Inflammatory macrophage treated with lipopolysaccharide for 4 hours (primary cell): ENCODE results near the gene RASGRP4.

ENCODE experiments used
- DNase-seq: peaks from one replicate; pipeline ENCODE4 v3.0.0-alpha.2; 2020

RASGRP4 gene

DNA sequence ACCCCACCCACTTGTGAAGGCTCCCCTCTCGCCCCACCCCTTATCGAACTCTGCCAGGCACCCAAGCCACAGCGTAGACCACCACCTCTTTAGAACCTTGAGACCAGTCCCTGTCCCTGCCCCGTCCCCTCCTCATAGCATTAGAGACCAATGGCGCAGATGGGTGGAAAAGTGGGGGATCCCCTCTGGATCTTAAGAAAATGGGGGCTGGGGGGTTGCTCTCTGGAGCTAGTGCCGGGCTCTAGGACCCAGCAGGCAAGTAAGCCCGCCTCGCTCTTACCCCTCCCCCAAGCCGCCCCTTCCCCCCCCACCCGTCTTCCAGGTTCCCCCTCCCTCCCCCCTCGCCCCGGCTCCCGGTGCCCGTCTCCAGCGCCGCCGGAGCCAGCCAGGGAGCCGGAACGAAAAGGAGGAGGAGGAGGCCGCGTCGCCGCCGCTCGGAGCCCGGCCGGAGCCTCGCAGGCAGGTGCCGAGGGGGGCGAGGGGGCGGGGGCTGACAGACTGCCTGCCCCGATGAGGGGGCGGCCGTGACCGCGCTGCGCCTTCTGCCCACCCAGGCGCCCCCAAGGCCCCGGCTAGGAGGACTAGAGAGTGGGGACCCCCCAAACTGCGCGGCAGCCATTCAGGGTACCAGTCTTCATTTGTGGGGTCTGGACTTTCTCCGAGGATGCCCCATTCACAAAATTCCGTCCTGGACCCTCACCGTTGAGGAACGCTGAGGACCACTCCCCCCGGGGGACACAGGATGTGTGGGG lies 37.5 kb downstream of the RASGRP4 start, which contains the start of gene SPRED3:
SPRED3 (plus strand) TSS at position 349 of the 752 bp plus-strand sequence. CDS start 1,606 bp downstream, outside the sequence.
- no peak for DNase-seq

DNA sequence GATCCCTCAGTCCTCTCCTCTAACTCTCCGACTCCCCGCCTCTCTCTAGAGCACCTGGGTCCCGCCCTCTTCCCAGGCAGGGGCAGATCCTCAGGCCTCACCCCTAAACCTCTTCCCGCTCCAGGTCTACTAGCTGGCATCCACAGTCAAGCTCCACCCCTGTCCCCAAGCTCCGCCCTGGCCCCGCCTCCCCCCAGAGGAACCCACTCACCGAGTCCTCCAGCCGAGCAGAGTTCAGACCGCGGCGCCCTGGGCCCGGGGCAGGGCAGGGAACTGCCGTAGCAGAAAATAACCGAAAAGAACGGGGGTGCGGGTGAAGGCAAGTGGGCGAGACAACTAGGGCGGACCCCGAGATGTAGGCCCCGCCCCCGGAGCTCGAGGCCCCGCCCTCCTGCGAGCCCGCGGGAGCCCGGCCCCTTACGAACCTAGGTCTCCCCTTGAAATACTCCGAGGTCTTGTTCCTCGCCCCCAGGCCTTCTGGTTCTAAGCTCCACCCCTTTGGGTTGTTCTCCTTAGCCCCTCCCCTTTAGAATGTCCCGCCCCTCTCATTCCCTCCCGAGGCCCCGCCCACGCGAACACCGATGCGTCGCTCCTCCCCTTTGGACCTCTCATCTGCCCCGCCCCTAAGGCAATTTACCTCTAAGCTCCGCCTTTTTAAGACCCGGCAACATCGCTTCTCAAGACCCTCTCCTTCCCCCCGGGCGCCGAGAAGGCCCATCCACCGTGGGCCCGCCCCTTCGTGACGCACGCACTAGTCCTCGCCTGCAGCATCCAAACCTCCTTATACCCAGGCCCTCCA lies 38.3 kb downstream of the RASGRP4 start, which contains the start of gene GGN:
GGN (minus strand) TSS at position 485 of the 799 bp plus-strand sequence. CDS start 773 bp downstream, outside the sequence.
- peak; percentile 64 for DNase-seq

DNA sequence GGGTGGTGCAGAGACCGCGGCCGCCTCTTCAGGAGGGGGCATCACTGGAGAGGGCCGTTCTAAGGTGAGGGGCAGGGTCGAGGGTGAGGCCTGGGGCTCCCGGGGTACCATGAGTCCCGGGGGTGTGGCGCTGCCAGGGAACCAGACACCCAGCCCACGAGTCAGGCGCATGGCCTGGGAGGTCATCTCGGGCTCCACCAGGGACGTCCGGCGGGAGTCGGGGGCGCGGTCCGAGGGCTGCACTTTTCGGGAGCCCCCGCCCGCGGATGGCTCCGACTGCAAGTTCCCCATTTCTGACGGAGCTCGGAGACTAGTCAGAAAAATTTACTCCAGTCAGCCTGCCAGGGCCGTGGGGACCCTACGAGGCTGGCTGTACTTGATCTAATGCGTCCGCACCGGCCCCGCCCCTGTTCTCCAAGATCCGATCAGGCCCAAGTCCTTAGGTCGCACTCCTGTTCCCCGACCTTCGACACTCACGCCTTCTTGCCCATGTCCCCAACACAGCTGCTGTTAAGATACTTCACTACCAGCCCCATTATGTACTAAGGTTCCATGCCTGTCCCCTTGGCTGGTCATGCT lies 39.0 kb downstream of the RASGRP4 start:
- DNase-seq: peak; percentile 57

DNA sequence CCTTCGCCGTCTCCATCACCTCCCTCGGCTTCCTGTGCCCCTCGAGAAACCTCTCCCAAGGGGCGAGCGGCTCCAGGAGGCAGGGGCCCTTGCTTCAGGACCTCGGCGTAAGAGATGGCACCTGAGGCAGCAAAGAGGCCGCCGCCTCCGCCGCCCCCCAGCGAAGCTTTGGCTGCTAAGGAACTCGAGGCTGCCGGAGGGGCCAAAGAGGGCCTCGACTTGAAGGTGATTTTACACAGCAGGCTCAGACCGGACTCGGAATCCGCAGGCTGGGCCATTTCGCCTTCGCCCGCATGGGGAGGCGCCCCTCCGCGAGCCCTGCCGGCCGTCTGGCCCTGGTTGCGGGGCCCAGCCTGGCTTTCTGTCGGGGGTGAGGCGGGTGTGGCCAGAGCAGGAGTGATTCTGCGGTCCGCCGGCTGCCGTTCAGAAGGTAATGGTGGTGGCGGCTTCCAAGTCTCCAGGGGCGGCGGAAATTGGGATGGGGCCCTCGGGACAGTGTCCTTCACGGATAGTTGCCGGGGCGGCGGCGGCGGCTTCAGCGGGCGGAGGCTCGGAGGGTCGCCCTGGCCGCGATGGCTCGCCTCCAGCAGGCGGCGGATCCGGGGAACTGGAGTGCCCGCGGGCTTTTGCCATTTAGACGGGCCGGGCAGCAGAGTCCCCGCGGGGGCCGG lies 39.6 kb downstream of the RASGRP4 start:
- DNase-seq: no peak

DNA sequence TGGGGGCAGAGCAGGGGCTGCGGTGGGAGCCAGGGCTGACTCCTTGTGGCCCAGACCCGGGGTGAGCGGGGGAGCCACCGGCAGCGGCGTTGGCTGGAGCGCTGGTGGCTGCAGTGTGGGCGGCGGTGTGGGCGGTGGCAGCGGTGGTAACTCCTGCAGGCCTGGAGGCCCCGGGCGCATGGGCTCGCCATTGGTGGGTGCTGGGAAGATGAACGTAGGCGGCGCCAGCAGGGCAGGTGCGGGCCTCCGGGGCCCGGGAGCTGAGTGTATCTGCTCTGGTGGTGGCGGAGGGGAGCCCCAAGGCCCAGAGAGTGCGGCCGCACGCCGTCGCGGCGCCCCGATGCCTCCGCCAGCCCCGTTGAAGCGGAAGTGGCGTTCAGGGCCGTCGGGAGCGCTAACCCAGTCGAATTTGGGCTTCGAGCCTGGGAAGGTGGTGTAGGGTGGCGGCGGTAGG lies 40.2 kb downstream of the RASGRP4 start:
- DNase-seq: no peak

DNA sequence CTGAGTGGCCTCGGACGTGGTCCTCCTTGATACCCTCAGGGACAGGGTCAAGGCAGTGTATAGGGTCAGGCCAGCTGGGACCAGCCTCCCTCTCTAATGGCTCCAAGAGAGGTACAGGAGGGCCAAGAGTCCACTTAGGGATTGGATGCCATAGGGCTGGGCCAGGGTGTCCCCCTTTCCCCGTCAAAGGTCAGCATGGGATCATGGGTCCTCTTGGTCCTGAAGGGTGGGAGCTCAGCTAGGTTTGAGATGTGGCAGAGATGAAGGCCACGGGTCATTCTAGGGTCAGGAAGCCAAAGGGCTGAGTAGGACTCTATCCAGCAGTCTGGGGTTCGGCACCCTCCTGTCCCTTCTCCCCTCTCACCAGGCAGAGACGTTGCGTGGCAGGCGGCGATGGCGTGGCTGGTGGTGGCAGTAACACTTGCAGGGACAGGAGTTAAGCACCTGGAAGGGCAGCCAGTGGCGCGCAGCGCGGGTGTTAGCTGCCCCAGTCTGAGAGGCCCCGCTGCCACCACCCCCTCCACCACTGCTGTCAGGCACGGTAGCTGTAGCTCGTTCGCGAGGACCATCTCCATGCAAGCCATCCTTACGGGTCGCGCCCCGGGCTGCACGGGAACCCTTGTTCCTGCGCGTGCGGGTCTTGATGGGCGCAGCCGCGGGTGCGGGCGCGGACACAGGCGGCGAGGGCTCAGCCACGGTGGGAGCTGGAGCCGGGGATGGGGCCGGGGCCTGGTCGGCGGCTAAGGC lies 40.8 kb downstream of the RASGRP4 start:
- no peak for DNase-seq

DNA sequence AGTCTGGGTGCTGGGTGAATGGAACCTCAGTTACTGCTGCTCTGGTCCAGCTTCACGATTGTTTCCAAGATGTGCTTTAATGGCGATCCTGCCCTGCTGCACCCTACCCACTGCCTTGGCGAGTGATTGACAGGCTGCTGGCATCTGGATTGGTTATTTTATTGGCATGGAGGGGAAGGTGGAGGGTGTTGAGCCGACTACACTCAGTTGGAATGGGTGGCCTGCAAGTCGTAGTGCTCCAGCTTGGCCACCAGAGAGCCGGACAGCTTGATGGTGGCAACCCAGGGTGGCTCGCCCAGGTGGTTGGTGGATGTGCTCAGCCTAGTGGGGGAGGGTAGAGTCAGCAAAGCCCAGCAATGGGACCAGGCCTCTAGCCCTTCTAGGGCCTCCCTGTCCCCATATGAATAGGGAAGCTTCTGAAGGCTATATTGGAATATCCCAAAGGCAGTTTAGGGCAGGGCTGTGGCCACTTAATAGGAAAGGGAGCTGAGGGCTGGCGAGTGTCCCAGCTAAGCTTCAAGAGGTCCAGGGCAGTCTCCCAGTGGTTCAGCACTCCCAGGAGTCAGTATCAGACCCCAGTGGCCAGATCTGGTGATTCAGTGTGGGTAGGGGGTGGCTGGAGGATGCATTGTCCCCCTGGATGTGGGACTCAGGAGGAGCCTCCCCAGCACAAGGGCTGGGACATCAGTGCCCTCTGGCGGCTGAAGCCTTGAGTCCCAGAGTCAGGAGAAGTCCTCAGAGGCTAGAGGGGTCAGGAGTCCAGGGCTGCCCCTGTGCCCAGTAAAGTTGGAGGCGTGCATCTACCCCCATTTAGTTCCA lies 41.6 kb downstream of the RASGRP4 start:
- DNase-seq: no peak

DNA sequence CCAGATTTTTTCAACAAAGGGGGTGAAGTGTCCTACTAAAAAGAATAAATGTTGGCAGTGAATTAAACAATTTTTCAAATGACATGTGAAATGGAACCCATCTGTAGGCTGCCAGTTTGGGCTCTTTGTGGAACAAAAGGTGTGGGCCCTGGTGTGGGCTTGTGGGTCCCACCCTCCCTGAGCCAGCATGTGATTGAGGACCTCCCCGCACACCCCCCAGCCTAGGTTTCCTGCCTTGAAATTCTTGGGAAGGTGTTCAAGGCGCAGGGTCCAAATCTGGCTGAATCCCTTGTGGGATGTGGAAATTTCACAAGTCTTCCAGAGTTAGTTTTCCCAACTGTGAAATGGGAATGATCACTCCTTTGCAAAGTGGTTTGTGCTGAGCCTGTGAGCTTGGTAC lies 42.3 kb downstream of the RASGRP4 start:
- no peak for DNase-seq

DNA sequence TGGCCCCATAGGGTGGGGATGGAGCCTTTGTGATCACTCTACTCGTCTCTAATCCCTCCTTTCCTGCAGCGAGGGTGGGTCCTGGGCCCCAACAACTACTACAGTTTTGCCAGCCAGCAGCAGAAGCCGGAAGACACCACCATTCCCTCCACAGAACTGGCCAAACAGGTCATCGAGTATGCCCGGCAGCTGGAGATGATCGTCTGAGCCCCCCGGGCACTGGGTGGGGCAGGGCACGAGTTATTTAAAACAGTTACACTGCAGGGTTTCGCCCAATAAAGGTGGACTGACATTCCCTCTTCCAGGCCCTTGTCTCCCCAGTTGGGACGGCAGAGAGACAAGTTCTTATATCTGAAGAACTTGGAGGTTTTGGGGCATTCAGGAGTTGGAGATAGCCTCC lies 42.8 kb downstream of the RASGRP4 start:
- no peak for DNase-seq

DNA sequence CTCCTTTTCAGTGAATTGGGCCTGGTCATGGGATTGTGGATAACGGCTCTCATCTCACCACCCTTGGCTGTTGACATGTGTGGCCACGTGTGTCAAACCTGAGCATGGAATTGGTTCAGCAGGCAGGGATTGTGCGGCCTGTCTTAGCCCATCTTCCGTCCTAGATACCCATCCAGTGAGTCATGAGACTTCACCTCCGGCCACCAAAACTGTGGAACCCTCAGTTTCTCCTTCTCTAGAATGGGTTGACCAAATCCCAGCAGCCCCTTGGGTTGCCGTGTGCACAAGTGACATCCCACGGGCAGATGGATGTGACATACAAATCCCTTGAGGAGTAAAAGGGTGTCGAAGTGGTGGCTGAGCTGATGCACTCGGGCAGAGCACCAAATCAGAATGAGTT lies 44.9 kb downstream of the RASGRP4 start:
- no peak for DNase-seq

DNA sequence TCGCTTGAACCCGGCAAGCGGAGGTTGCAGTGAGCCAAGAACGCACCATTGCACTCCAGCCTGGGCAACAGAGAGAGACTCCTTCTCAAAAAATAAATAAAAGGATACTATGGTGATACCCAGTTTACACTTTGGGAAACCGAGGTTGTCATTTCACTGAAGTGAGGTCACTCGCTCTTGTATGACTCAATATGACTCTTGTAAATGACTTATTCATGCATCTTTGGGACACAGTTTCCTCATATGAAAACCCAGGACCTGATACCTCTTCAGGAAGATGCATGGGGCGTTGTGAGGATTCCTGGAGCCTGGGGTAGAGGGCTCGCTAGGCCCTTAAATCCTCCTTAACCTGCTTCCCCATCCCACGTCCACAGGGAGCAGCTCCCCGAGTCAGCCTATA lies 47.2 kb downstream of the RASGRP4 start:
- no peak for DNase-seq

DNA sequence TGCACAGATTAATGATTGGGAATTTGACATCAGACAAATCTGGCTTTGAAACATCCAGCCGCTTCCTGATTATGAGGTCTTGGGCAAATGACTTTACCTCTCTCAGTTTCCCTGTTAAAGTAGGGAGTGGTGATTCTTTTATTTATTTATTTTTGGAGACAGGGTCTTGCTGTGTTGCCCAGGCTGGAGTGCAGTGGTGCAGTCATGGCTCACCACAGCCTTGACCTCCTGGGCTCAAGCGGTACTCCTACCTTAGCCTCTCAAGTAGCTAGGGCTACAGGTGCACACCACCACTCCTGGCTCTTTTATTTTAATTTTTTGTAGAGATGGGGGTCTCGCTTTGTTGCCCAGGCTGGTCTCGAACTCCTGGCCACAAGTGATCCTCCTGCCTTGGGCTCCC lies 49.0 kb downstream of the RASGRP4 start:
- no peak for DNase-seq

DNA sequence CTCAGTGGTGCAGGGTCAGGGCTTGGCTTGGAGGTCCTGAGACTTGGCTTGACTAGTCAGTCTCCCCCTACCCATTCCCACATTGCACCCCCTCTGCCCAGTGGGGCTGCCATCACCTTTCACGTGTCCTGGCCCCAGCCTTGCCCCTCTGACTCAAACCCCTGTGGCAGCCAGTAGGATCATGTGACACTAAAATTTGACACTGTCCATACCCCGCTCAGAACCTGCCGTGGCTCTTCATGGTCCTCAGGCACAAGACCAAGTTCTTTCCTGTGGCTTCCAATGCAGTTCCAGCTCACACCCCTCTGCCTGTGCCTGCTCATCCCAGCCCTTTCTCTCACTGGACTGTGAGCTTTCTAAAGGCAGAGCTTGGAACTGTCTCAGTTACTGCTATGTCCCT lies 49.4 kb downstream of the RASGRP4 start:
- no peak for DNase-seq

DNA sequence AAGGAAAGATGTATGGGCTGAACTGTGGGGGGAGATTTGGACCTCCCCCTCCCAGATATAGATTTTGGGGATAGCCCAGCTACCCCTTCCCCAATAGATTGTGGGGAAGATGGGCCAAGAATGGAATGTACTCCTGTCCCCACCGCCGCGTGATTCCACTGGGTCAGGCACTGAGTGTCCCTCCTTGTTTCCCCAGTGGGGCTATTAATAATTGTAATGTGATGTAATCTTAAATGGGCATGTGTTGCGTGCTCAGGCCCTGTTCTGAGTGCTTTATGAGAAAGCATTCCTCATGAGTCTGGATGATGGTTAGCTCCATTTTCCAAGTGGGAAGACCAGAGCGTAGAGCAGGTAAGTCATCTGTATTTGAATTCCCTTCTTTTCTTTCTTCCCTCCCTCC lies 50.3 kb downstream of the RASGRP4 start:
- peak; percentile 34 for DNase-seq

DNA sequence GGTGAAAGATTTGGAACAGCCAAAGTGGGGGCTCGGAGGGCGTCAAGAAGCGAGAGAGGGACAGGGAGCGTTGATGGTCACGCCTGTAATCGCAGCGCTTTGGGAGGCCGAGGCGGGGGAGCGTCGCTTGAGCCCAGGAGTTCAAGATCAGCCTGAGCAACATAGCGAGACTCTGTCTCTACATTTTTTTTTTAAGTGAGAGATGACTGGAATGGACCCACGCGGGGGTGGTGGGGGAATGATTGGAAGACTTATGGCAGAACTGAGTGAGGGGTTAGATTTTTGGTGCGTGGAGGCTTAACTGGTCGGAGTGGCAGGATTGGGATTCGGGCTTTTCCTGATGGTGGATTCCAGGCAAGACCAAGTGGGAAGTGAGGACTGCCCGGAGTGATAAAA lies 50.9 kb downstream of the RASGRP4 start:
- no peak for DNase-seq

DNA sequence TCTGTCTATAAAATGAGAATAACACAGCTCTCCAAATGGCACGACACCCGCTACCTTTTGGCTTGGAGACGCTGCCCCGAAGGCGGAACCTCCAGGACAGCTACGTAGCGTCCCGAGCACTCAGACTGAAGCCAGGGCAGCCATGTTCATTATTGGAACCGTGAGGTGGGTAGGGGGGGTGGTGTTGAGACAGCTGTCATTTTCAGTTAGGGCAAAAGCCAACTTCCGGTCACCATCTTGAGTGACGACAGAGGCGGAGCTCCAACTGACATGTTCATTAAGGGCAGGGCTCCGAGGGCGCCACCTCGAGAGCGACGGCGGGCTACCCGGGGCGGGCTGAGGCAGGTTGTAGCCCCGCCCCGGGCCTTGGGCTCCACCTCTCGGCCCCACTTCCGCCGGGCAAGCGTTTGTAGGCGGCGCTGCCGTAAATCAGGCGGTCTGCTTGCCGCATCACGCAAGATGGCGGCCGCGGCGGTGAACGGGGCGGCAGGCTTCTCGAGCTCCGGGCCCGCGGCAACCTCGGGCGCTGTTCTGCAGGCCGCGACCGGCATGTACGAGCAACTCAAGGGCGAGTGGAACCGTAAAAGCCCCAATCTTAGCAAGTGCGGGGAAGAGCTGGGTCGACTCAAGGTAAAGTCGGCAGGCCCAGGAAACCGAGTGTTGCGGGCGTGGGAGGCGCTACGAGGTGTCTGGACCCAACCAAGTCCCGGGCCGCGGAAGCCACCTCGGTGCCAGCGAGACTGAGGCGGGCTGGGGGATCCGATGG lies 51.5 kb downstream of the RASGRP4 start, which contains the start of gene PSMD8:
PSMD8 (plus strand) TSS at position 240 of the 766 bp plus-strand sequence; CDS start at position 271, 31 bp downstream.
- peak; percentile 100 for DNase-seq

DNA sequence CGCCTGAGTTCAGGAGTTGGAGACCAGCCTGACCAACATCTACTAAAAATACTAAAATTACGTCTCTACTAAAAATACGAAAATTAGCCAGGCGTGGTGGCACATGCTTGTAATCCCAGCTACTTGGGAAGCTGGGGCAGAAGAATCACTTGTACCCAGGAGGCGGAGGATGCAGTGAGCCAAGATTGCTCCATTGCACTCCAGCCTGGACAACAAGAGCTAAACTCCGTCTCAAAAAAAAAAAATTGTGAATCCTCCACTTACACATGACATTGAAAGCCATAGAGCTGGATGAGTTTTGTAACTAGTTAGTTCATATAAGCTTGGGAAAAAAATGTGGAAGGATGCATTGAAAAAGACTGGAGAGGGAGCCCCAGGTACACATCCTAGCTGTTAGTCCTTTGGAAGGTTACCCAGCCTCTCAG lies 52.1 kb downstream of the RASGRP4 start:
- no peak for DNase-seq

DNA sequence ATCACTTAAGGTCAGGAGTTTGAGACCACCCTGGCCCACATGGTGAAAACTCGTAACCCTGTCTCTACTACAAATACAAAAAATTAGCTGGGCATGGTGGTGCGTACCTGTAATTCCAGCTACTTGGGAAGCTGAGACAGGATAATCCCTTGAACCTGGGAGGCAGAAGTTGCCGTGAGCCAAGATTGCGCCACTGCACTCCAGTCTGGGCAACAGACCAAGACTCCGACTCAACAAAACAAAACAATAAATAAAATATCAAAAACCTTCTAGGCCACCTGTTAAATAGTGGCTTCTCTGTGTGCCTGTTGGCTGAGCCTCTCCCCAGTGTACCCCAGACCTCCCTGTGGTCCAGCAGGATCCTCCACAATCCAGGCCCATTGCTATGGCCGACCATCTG lies 54.9 kb downstream of the RASGRP4 start:
- DNase-seq: no peak

DNA sequence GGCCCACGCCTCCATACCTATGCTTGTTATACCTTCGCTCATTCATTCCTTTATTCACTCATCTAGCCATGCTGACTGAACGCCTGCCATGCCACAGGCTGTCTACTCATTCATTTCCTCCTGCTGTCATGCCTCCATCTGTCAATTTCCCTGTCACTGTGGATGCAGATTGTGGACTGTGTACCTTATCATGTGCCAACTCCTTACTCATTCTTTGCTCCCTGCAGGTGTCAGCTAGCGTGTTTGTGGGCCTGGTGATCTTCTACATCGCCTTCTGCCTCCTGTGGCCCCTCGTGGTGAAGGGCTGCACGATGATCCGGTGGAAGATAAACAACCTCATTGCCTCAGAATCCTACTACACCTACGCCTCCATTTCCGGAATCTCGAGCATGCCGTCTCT lies 55.7 kb downstream of the RASGRP4 start:
- DNase-seq: no peak

DNA sequence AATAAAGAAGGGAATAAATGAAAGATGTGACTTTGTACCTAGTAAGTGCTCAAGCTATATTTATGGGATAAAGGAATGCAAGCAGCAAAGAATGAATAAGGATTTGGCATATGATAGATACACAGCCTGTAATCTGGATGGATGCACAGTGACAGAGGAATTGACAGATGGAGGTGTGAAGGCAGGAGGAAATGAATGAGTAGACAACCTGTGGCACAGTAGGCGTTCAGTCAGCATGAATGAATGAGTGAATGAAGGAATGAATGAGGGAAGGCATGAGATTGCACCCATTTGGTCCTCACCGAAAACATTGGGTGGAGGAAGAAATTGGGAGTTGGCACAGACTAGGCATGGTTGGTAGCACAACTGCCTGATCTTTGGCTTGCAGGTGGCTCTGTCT lies 56.4 kb downstream of the RASGRP4 start:
- no peak for DNase-seq
